A673 (cell line): ENCODE data around the gene CD200R1L.

Experiments used
- CTCF ChIP-seq: fragments of 300-800, 200-600 bp; sonication (generic); conservative IDR thresholded peaks from 2 replicates; pipeline ENCODE4 v1.5.1; 2017; ENCODE audit warnings: low read depth, mild to moderate bottlenecking, antibody characterized with exemption, low read length, moderate library complexity, mixed read lengths
- EZH2 ChIP-seq: fragments of 200-600 bp; sonication (generic); IDR thresholded peaks from 2 replicates; pipeline ENCODE4 v1.6.1; 2017; ENCODE audit warnings: borderline replicate concordance, low read depth, mild to moderate bottlenecking, mixed read lengths, antibody characterized with exemption, low read length; ENCODE audit not compliant: poor library complexity, severe bottlenecking

DNA sequence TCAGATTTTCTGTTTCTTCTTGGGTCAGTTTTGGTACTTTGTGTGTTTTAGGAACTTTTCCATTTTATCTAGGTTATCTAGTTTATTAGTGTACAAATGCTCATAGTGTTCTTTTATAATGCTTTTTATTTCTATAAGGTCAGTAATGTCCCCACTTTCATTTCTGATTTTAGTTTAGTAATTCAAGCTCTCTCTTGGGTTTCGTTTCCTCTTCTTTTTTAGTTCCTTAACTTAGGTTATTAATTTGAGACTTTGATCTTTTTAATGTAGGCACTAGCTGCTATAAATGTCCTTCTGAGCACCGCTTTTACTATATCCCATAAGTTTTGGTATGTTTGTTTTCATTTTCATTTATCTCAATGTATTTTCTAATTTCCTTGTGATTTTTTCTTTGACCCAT lies 27.0 kb upstream of the CD200R1L start:
- TF ChIP-seq EZH2 (no peak), CTCF (no peak)
